Neural cell (in vitro differentiated cells): ENCODE data around the gene TXNDC15. TPM values are rescaled to one million over a fixed set of nuclear protein-coding genes. Genes with fewer than 3 reads are reported as not detected.

ENCODE experiments used
- H2AFZ ChIP-seq: fragments of 200-600, 300-800 bp; sonication (generic), shearing (Covaris generic); 2 replicates; pipeline ENCODE4 v1.6.0; 2014; ENCODE audit warnings: low read depth, mild to moderate bottlenecking, antibody characterized with exemption, low read length, moderate library complexity
- H3F3A ChIP-seq: fragments of 200-600 bp; shearing (Covaris generic); 2 replicates; pipeline ENCODE4 v1.6.1; 2016; ENCODE audit warnings: mild to moderate bottlenecking, moderate library complexity, mixed read lengths, antibody characterized with exemption, low read length; ENCODE audit not compliant: insufficient read depth, poor library complexity, severe bottlenecking
- H3K27ac ChIP-seq: fragments of 200-600, 300-800 bp; sonication (generic), shearing (Covaris generic); 2 replicates; pipeline ENCODE4 v1.5.1; 2014; ENCODE audit warnings: mild to moderate bottlenecking, low read length, moderate library complexity
- H3K27me3 ChIP-seq: fragments of 300-800, 200-600 bp; sonication (generic), shearing (Covaris generic); 2 replicates; pipeline ENCODE4 v1.6.0; 2014; ENCODE audit warnings: mild to moderate bottlenecking, low read depth, low read length, moderate library complexity; ENCODE audit not compliant: insufficient read depth
- H3K36me3 ChIP-seq: fragments of 300-800, 200-600 bp; sonication (generic), shearing (Covaris generic); 2 replicates; pipeline ENCODE4 v1.5.1; 2014; ENCODE audit warnings: mild to moderate bottlenecking, antibody characterized with exemption, low read length, moderate library complexity; ENCODE audit not compliant: insufficient read depth
- H3K4me2 ChIP-seq: fragments of 300-800, 200-600 bp; sonication (generic), shearing (Covaris generic); 2 replicates; pipeline ENCODE4 v1.6.0; 2014; ENCODE audit warnings: mild to moderate bottlenecking, low read length
- H3K4me3 ChIP-seq: fragments of 300-800, 200-600 bp; sonication (generic), shearing (Covaris generic); 2 replicates; pipeline ENCODE4 v1.5.1; 2014; ENCODE audit warnings: mild to moderate bottlenecking, low read length, moderate library complexity
- H3K79me2 ChIP-seq: fragments of 200-600 bp; shearing (Covaris generic); replicated peaks from 2 replicates; pipeline ENCODE4 v1.6.0; 2014; ENCODE audit warnings: mild to moderate bottlenecking, low read length, moderate library complexity; ENCODE audit not compliant: insufficient read depth
- H3K9ac ChIP-seq: fragments of 300-800, 200-600 bp; sonication (generic), shearing (Covaris generic); 2 replicates; pipeline ENCODE4 v1.6.1; 2016; ENCODE audit warnings: mild to moderate bottlenecking, low read length, mixed read lengths
- H3K9me2 ChIP-seq: fragments of 200-600 bp; shearing (Covaris generic); 2 replicates; pipeline ENCODE4 v1.6.1; 2016; ENCODE audit warnings: mild to moderate bottlenecking, low read length, mixed read lengths; ENCODE audit not compliant: insufficient read depth
- H3K9me3 ChIP-seq: fragments of 200-600, 300-800 bp; sonication (generic), shearing (Covaris generic); 2 replicates; pipeline ENCODE4 v1.6.1; 2016; ENCODE audit warnings: mild to moderate bottlenecking, mixed run types, low read length, moderate library complexity, mixed read lengths
- H4K20me1 ChIP-seq: fragments of 200-600 bp; shearing (Covaris generic); 2 replicates; pipeline ENCODE4 v1.6.1; 2016; ENCODE audit warnings: mild to moderate bottlenecking, mixed run types; ENCODE audit not compliant: insufficient read depth
- EP300 ChIP-seq: fragments of 450-650 bp; conservative IDR thresholded peaks from 2 replicates; pipeline ENCODE4 v1.6.1; 2014; ENCODE audit warnings: antibody characterized with exemption, mild to moderate bottlenecking, moderate library complexity; ENCODE audit not compliant: poor library complexity, severe bottlenecking
- EZH2 ChIP-seq: fragments of 200-600, 300-800 bp; shearing (Covaris generic), sonication (generic); IDR thresholded peaks from 2 replicates; pipeline ENCODE4 v1.6.1; 2014; ENCODE audit warnings: antibody characterized with exemption, low read length, borderline replicate concordance, mild to moderate bottlenecking; ENCODE audit not compliant: insufficient read depth, poor library complexity, severe bottlenecking
- MXI1 ChIP-seq: fragments of 450-650 bp; conservative IDR thresholded peaks from 2 replicates; pipeline ENCODE4 v1.6.1; 2014; ENCODE audit warnings: antibody characterized with exemption, mild to moderate bottlenecking; ENCODE audit not compliant: poor library complexity, severe bottlenecking
- POLR2AphosphoS5 ChIP-seq: IDR thresholded peaks from 2 replicates; pipeline ENCODE4 v1.6.1; 2012
- RAD21 ChIP-seq: fragments of 450-650 bp; conservative IDR thresholded peaks from 2 replicates; pipeline ENCODE4 v1.6.1; 2014; ENCODE audit warnings: antibody characterized with exemption, mild to moderate bottlenecking, moderate library complexity
- SMC3 ChIP-seq: fragments of 450-650 bp; conservative IDR thresholded peaks from 2 replicates; pipeline ENCODE4 v1.6.1; 2014; ENCODE audit warnings: antibody characterized with exemption, mild to moderate bottlenecking, moderate library complexity; ENCODE audit not compliant: poor library complexity
- TAF1 ChIP-seq: IDR thresholded peaks from 2 replicates; pipeline ENCODE4 v1.6.1; 2012; ENCODE audit warnings: low read depth
- polyA plus RNA-seq: library from polyadenylated mRNA; depleted of rRNA; stranded (reverse); fragments of >200 nt; gene quantifications from 2 replicates; pipeline ENCODE4 v1.2.3, GENCODE V29; 2014
- TF ChIP-seq, protein P1 (sequence below): IDR thresholded peaks from 2 replicates; pipeline ENCODE4 v1.6.1; 2012; ENCODE audit warnings: borderline replicate concordance
- TF ChIP-seq, protein P2 (sequence below): fragments of 450-650 bp; IDR thresholded peaks from 2 replicates; pipeline ENCODE4 v1.5.1; 2014; ENCODE audit warnings: antibody characterized with exemption, mild to moderate bottlenecking, moderate library complexity; ENCODE audit not compliant: poor library complexity, severe bottlenecking

The TXNDC15 gene
- polyA plus RNA-seq, 1 donor from 2014 or later = 127 TPM

DNA sequence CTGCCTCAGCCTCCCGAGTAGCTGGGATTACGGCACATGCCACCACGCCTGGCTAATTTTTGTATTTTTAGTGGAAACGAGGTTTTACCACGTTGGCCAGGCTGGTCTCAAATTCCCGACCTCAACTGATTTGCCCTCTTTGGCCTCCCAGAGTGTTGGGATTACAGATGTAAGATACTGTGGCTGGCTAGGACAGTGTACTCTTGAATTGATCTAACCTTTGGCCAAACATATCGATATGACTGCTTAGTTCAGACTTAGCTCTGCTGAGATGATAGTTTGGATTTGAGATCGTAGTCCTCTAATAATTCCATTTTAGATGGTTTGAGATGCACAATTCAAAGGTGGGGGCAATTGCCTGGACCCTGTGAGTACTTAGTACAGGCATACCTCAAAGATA, 15.2 kb downstream of the TXNDC15 start:
- Histone ChIP-seq H4K20me1 (no peaks in the 10 kb centered on the region), H3K79me2 (peaks cover 3% of the 10 kb centered on the region), H3K27ac (no peak overlapping the region), H3K9me3 (no peaks in the 10 kb centered on the region), H3K9me2 (no peaks in the 10 kb centered on the region), H3K36me3 (peaks cover 3% of the 10 kb centered on the region), H3K9ac (no peak overlapping the region), H3K4me3 (no peak overlapping the region), H3F3A (no peaks in the 10 kb centered on the region), H3K4me2 (no peak overlapping the region), H3K27me3 (no peaks in the 10 kb centered on the region), H2AFZ (no peak overlapping the region)
- no peak for TF ChIP-seq SMC3
- TF ChIP-seq EP300 = no peak
- TF ChIP-seq TAF1 = no peak
- TF ChIP-seq, protein P1, sequence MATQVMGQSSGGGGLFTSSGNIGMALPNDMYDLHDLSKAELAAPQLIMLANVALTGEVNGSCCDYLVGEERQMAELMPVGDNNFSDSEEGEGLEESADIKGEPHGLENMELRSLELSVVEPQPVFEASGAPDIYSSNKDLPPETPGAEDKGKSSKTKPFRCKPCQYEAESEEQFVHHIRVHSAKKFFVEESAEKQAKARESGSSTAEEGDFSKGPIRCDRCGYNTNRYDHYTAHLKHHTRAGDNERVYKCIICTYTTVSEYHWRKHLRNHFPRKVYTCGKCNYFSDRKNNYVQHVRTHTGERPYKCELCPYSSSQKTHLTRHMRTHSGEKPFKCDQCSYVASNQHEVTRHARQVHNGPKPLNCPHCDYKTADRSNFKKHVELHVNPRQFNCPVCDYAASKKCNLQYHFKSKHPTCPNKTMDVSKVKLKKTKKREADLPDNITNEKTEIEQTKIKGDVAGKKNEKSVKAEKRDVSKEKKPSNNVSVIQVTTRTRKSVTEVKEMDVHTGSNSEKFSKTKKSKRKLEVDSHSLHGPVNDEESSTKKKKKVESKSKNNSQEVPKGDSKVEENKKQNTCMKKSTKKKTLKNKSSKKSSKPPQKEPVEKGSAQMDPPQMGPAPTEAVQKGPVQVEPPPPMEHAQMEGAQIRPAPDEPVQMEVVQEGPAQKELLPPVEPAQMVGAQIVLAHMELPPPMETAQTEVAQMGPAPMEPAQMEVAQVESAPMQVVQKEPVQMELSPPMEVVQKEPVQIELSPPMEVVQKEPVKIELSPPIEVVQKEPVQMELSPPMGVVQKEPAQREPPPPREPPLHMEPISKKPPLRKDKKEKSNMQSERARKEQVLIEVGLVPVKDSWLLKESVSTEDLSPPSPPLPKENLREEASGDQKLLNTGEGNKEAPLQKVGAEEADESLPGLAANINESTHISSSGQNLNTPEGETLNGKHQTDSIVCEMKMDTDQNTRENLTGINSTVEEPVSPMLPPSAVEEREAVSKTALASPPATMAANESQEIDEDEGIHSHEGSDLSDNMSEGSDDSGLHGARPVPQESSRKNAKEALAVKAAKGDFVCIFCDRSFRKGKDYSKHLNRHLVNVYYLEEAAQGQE = no peak
- no peak for TF ChIP-seq EZH2
- TF ChIP-seq, protein P2, sequence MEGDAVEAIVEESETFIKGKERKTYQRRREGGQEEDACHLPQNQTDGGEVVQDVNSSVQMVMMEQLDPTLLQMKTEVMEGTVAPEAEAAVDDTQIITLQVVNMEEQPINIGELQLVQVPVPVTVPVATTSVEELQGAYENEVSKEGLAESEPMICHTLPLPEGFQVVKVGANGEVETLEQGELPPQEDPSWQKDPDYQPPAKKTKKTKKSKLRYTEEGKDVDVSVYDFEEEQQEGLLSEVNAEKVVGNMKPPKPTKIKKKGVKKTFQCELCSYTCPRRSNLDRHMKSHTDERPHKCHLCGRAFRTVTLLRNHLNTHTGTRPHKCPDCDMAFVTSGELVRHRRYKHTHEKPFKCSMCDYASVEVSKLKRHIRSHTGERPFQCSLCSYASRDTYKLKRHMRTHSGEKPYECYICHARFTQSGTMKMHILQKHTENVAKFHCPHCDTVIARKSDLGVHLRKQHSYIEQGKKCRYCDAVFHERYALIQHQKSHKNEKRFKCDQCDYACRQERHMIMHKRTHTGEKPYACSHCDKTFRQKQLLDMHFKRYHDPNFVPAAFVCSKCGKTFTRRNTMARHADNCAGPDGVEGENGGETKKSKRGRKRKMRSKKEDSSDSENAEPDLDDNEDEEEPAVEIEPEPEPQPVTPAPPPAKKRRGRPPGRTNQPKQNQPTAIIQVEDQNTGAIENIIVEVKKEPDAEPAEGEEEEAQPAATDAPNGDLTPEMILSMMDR = no peak
- no peak for TF ChIP-seq POLR2AphosphoS5
- TF ChIP-seq MXI1 = no peak
- TF ChIP-seq RAD21 = no peak

DNA sequence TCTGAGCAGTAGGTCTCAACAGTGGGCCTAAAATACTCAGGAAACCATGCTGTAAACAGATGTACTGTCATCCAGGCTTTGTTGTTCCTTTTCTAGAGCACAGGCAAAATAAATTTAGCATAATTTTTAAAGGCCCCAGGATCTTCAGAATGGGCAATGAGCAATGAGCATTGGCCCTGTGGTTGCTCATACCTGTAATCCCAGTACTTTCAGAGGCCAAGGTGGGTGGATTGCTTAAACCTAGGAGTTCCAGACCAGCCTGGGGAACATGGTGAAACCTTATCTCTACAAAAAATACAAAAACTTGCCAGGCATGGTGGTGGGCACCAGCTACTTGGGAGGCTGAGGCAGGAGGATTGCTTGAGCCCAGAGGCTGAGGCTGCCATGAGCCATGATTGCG, 17.3 kb downstream of the TXNDC15 start:
- H3K4me3 ChIP-seq = no peak overlapping the region
- TF ChIP-seq, protein P2 = no peak
- no peak for TF ChIP-seq RAD21
- TF ChIP-seq, protein P1 = no peak
- TF ChIP-seq POLR2AphosphoS5 = no peak
- TF ChIP-seq SMC3 = no peak
- no peak for TF ChIP-seq EZH2
- TF ChIP-seq MXI1 = no peak

More for the DNA sequence above, 17.3 kb downstream of the TXNDC15 start:
- Histone ChIP-seq H3K36me3 (peaks cover 7% of the 10 kb centered on the region), H3K79me2 (peaks cover 3% of the 10 kb centered on the region), H3K4me2 (no peak overlapping the region), H3K9ac (no peak overlapping the region), H3K27me3 (no peaks in the 10 kb centered on the region), H2AFZ (no peak overlapping the region), H4K20me1 (no peaks in the 10 kb centered on the region), H3K9me3 (no peaks in the 10 kb centered on the region), H3F3A (no peaks in the 10 kb centered on the region), H3K9me2 (no peaks in the 10 kb centered on the region), H3K27ac (no peak overlapping the region)
